ENCODE data around the gene SNX21. TPM values are rescaled to one million over a fixed set of nuclear protein-coding genes. Genes with fewer than 3 reads are reported as not detected.

Gene SNX21
- total RNA-seq, 1 experiment from 2014 or later, result 25.7 TPM

GRCh38 chr20:45867819-45868176 is 34.2 kb downstream of the SNX21 start:
- Histone ChIP-seq H3K27ac (ENCODE audit: low read length) (peak overlapping the region; percentile 27; the same call in 1 of the 2 replicates), H3K4me3 (ENCODE audit: low read depth in 2 of 2, low read length in 2 of 2) (no peak overlapping the region), H3K9me3 (ENCODE audit: control insufficient read depth, insufficient read depth, low read depth, low read length) (no peaks in the 10 kb centered on the region), H3K36me3 (ENCODE audit: control insufficient read depth, insufficient read depth, low read length) (no peaks in the 10 kb centered on the region), H3K4me1 (ENCODE audit: control insufficient read depth, insufficient read depth, low read length) (peaks cover 7% of the 10 kb centered on the region; the same call in 1 of the 2 replicates), H3K27me3 (ENCODE audit: control insufficient read depth, insufficient read depth, low read length) (no peaks in the 10 kb centered on the region)
- no TSS peak for BruUV-seq (replicated peaks)
- in situ Hi-C loops (cut with HindIII; ENCODE audit: low pct_unique_long_range_greater_than_20kb, low sequenced_read_pairs), result no loop called here
- CTCF ChIA-PET, result no interaction called here
- no peak for TF ChIP-seq TCF7L2 (IDR thresholded peaks at IDR 0.05; ENCODE audit: low read depth, low read length)
- POLR2A ChIA-PET, result no interaction called here
- ATAC-seq (peak; percentile 84), DNase-seq (ENCODE audit: low read depth, low spot score) (no peak)
- intact Hi-C loops (cut with micrococcal nuclease; ENCODE audit: unreplicated experiment), result no loop called here

DNA sequence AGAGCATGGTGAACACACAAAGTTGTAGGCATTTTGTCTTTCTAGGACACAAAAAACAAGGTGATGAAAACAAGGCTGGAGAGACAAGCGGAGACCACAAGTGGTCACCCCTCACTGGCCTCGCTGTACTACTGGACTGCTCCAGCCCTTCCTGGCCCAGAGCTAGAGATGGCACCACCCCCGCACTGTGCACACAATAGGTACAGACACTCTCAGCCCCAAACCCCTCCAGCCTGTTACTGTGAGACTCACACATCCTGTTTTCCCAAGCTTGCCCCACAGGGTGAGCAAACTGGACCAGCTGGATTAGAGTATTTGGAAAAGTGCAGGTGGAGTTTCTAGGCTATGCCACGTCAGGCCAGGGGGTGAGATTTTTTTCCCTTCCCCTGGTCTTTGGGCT is 39.0 kb downstream of the SNX21 start:
- ChIA-PET CTCF (no interaction called here), POLR2A (no interaction called here)
- Histone ChIP-seq H3K4me3 (ENCODE audit: low read depth in 2 of 2, low read length in 2 of 2) (no peak overlapping the region), H3K4me1 (ENCODE audit: control insufficient read depth, insufficient read depth, low read length) (peaks cover 2% of the 10 kb centered on the region; the same call in 1 of the 2 replicates), H3K36me3 (ENCODE audit: control insufficient read depth, insufficient read depth, low read length) (no peaks in the 10 kb centered on the region), H3K27me3 (ENCODE audit: control insufficient read depth, insufficient read depth, low read length) (no peaks in the 10 kb centered on the region), H3K9me3 (ENCODE audit: control insufficient read depth, insufficient read depth, low read depth, low read length) (no peaks in the 10 kb centered on the region), H3K27ac (ENCODE audit: low read length) (no peak overlapping the region)
- BruUV-seq (replicated peaks), result no TSS peak
- intact Hi-C loops (cut with micrococcal nuclease; ENCODE audit: unreplicated experiment), result no loop called here
- in situ Hi-C loops (cut with HindIII; ENCODE audit: low pct_unique_long_range_greater_than_20kb, low sequenced_read_pairs), result no loop called here
- DNase-seq (ENCODE audit: low read depth, low spot score) (no peak), ATAC-seq (no peak)
- no peak for TF ChIP-seq TCF7L2 (IDR thresholded peaks at IDR 0.05; ENCODE audit: low read depth, low read length)
- no peak for TF ChIP-seq REST (IDR thresholded peaks at IDR 0.05; ENCODE audit: insufficient read depth in 1 of 2, low read depth in 2 of 2, low read length in 1 of 2)
- no peak for TF ChIP-seq CTCF (IDR thresholded peaks at IDR 0.05)
- no peak for TF ChIP-seq SIN3A (IDR thresholded peaks at IDR 0.05; ENCODE audit: borderline replicate concordance, insufficient read depth, low read depth, low read length)
- no peak for TF ChIP-seq POLR2AphosphoS5 (IDR thresholded peaks at IDR 0.05; ENCODE audit: low read depth, low read length)

DNA sequence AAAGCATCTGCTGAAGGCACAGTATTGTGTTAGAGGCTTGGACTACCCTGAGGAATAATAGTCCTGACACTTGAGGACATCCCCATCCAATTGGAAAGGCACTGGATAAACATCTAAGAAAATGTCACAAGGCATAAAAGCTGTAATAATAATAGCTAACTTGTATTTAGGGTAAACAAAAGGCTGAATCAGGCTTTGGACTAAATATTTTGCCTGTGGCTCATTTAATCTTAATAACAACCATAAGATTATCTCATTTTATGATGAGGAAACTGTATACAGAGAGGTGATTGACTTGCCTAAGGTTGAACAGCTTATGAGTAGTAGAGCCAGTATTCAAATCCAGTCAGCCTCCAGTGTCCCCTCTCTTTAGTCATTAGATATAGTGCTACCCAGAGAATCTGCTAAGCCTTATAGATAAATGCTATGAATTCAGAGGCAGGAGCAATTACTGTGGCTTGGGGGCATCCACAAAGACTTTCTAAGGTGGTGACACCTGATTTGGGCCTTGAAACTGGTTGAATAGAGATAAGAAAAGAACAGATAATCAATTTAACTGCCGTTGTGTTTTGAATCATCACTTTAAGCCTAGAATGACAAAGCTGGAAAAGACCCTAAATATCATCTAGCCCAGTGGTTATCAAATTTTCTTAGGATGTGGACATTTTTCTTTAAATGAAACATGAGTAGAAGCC is 40.0 kb downstream of the SNX21 start:
- no peaks in the 10 kb centered on the region for H3K36me3 ChIP-seq (ENCODE audit: control insufficient read depth, insufficient read depth, low read length)
- ATAC-seq, result no peak
- BruUV-seq (replicated peaks), result no TSS peak
- ChIA-PET POLR2A (no interaction called here), CTCF (no interaction called here)
- no peaks in the 10 kb centered on the region for H3K4me1 ChIP-seq (ENCODE audit: control insufficient read depth, insufficient read depth, low read length)
- H3K27me3 ChIP-seq (ENCODE audit: control insufficient read depth, insufficient read depth, low read length), result no peaks in the 10 kb centered on the region
- in situ Hi-C loops (cut with HindIII; ENCODE audit: low pct_unique_long_range_greater_than_20kb, low sequenced_read_pairs) (no loop called here), intact Hi-C loops (cut with micrococcal nuclease; ENCODE audit: unreplicated experiment) (no loop called here)
- no peak overlapping the region for H3K27ac ChIP-seq (ENCODE audit: low read length)
- H3K4me3 ChIP-seq (ENCODE audit: low read depth in 2 of 2, low read length in 2 of 2), result no peak overlapping the region
- TF ChIP-seq REST (IDR thresholded peaks at IDR 0.05; ENCODE audit: insufficient read depth in 1 of 2, low read depth in 2 of 2, low read length in 1 of 2), result no peak
- TF ChIP-seq POLR2AphosphoS5 (IDR thresholded peaks at IDR 0.05; ENCODE audit: low read depth, low read length), result no peak
- no peak for TF ChIP-seq TCF7L2 (IDR thresholded peaks at IDR 0.05; ENCODE audit: low read depth, low read length)
- no peak for TF ChIP-seq SIN3A (IDR thresholded peaks at IDR 0.05; ENCODE audit: borderline replicate concordance, insufficient read depth, low read depth, low read length)
- TF ChIP-seq CTCF (IDR thresholded peaks at IDR 0.05), result no peak
- no peaks in the 10 kb centered on the region for H3K9me3 ChIP-seq (ENCODE audit: control insufficient read depth, insufficient read depth, low read depth, low read length)
- no peak for DNase-seq (ENCODE audit: low read depth, low spot score)

Data from Panc1 (cell line).